ENCODE results near the gene CCDC88A.
"Not testable (repeated sequence)": the region's sequence is repeated elsewhere in the genome, so short reads cannot be mapped to it uniquely, and the experiment has no call there.

Gene CCDC88A

DNA sequence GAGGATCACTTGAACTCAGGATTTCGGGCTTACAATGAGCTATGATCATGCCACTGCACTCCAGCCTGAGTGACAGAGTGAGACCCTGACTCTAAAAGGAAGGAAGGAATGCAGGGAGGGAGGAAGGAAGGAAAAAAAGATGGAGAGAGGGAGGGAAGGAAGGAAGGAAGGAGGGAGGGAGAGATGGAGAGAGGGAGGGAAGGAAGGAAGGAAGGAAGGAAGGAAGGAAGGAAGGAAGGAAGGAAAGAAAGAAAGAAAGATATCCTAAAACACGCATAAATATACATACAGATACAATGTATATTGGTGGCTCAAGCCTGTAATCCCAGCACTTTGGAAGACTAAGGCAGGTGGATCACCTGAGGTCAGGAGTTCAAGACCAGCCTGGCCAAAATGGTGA lies 145.3 kb downstream of the CCDC88A start:
- not testable (repeated sequence) for H3K27ac Mint-ChIP-seq; H3K36me3 Mint-ChIP-seq (ENCODE audit: low read depth); H3K4me3 Mint-ChIP-seq; H3K9me3 Mint-ChIP-seq; DNase-seq; H3K27me3 Mint-ChIP-seq
- peaks cover 11% of the 10 kb centered on the region for H3K4me1 Mint-ChIP-seq (ENCODE audit: low read depth)

DNA sequence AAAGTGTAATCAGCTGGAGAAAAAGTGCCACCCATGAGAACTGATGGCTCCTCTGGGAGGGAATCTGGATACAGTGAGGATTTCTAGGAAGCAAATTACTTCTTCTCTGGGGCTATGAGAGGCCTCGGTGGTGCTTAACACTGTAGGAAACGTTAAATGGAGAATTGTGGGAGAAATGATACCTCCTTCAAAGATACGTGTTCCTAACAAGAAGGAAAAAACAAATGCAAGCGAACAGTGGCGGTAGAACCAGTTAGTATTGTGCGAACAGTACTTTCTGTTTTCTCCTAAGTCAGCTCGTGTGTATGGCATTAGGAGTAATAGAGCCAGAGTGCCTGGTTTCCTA lies 150.0 kb downstream of the CCDC88A start:
- no peak for DNase-seq
- Mint-ChIP-seq H3K36me3 (ENCODE audit: low read depth) (peaks cover 41% of the 10 kb centered on the region), H3K27me3 (no peaks in the 10 kb centered on the region), H3K4me1 (ENCODE audit: low read depth) (peaks cover 19% of the 10 kb centered on the region), H3K4me3 (peak overlapping the region; percentile 97), H3K27ac (peak overlapping the region; percentile 97), H3K9me3 (no peaks in the 10 kb centered on the region)

DNA sequence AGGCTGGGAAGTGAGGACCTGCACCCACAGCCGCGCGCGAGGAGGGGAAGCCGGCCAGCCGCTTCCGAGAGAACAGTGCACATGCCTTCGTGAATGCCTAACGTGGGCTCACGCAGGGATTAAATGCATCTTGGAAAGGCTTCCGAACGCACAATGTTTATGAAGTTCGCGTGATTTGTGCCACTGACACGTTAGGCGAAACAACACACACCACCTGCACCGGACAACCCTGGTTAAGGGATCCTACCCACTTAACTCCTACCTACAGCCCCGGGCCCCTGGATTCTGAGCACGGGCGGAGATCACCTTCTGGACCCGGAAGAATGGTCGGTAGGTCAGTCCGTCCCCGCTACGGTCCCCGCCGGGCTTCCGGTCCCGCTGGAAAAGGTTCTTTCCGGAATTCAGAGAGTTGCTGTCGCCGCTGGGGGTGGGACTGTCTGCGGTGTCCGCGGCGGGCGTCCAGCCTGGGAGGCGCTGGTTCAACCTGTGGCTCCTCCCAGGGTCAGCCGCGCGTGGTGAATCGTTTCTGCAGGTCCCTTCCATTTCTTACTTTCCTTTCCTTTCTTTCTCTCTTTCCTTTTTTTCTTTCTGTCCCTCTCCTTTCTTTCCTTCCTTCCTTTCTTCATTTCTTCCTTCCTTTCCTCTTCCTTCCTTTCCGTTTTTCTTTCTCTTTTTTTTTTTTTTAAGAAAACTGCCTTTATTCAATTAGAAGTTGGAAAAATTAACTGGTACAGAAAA lies 150.6 kb downstream of the CCDC88A start, which contains the start of gene MTIF2:
MTIF2 (minus strand) TSS at position 325 of the 738 bp plus-strand sequence. CDS start 5,373 bp downstream, outside the sequence.
- Mint-ChIP-seq H3K27me3 (no peaks in the 10 kb centered on the region), H3K4me3 (peak within 1 kb of the TSS; percentile 97), H3K36me3 (ENCODE audit: low read depth) (peaks cover 46% of the 10 kb centered on the region), H3K27ac (peak within 1 kb of the TSS; percentile 97), H3K9me3 (no peaks in the 10 kb centered on the region), H3K4me1 (ENCODE audit: low read depth) (peaks cover 19% of the 10 kb centered on the region)
- DNase-seq: peak; percentile 95

DNA sequence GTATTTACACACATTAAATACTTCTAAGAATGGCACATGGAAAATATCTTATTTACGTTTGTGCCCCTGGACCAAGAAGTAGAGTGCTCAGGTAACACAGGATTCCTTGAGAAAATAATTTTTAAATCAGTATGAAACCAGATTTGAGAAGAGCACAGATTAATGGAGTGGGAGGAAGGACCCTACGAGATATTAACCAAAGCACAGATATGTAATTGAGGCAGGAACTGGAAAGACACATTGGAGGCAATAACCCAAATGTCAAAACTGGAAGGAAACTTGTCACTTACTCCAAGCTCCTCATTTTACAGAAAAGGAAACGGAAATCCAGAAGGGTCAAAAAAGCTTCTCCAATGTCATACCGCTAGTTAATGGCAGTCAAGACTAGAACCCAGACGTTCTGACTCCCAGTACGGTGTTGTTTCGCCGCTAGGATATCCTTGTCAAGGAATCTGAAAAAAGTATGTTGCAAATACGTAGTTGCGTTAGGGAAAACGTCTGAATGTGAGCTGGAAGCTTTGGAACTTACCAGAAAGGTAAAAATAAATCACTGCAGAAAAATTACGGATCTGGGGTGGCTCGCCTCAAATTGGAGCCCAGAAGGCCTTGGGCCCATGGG lies 151.3 kb downstream of the CCDC88A start:
- Mint-ChIP-seq H3K36me3 (ENCODE audit: low read depth) (peaks cover 53% of the 10 kb centered on the region), H3K27ac (peak overlapping the region; percentile 97), H3K4me1 (ENCODE audit: low read depth) (peaks cover 19% of the 10 kb centered on the region), H3K4me3 (peak overlapping the region; percentile 97), H3K27me3 (no peaks in the 10 kb centered on the region), H3K9me3 (no peaks in the 10 kb centered on the region)
- DNase-seq: no peak

DNA sequence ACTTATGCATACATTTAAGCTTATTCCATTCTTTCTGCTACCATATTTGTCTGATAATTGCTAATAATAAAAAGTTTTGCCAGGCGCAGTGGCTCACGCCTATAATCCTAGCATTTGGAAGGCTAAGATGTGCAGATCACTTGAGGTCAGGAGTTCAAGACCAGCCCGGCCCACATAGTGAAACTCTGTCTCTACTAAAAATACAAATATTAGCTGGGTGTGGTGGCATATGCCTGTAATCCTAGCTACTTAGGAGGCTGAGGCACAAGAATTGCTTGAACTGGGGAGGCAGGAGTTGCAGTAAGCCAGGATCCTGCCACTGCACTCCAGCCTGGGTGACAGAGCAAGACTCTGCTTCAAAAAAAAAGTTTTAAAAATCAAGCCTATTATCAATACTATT lies 160.1 kb downstream of the CCDC88A start:
- peaks cover 83% of the 10 kb centered on the region for H3K36me3 Mint-ChIP-seq (ENCODE audit: low read depth)
- H3K4me1 Mint-ChIP-seq (ENCODE audit: low read depth); H3K9me3 Mint-ChIP-seq; DNase-seq; H3K27ac Mint-ChIP-seq; H3K4me3 Mint-ChIP-seq; H3K27me3 Mint-ChIP-seq: not testable (repeated sequence)

DNA sequence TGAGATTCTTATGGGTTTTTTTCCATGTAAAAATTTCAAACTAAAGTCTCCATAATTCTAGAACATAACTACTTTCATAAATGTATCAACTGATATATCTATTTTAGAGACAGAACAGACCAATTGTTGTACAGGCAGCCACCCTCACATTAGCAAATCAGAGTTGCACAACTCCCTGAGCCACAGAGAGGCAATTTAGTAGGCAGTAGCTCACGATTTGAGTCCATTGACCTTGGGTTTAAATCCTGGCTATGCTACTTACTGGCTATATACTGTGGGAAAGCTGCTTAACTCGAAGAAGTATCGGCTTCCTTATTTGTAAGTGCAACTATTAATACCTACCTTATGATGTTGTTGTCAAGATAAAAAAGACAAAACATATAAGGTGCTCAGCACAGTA lies 166.8 kb downstream of the CCDC88A start:
- Mint-ChIP-seq H3K4me3 (no peak overlapping the region), H3K36me3 (ENCODE audit: low read depth) (peaks cover 85% of the 10 kb centered on the region), H3K9me3 (no peaks in the 10 kb centered on the region), H3K27ac (no peak overlapping the region), H3K27me3 (no peaks in the 10 kb centered on the region), H3K4me1 (ENCODE audit: low read depth) (peaks cover 1% of the 10 kb centered on the region)
- no peak for DNase-seq

DNA sequence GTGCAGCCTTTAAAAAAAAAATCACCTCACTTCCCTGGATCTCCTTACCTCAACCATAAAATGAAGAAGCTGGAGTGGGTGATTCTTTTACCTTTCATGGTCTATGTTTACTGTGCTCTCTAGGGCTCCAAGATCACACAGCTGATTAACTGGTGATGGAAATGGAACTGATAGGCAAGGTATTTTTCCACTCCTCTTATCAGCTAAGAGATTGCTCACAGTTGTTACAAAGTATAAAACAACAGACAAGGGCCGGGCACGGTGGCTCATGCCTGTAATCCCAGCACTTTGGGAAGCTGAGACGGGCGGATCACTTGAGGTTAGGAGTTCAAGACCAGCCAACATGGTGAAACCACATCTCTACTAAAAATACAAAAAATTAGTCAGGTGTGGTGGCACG lies 172.6 kb downstream of the CCDC88A start:
- Mint-ChIP-seq H3K4me1 (ENCODE audit: low read depth) (peaks cover 1% of the 10 kb centered on the region), H3K36me3 (ENCODE audit: low read depth) (peaks cover 89% of the 10 kb centered on the region), H3K9me3 (no peaks in the 10 kb centered on the region), H3K4me3 (no peak overlapping the region), H3K27ac (peak overlapping the region; percentile 15), H3K27me3 (no peaks in the 10 kb centered on the region)
- DNase-seq: no peak

DNA sequence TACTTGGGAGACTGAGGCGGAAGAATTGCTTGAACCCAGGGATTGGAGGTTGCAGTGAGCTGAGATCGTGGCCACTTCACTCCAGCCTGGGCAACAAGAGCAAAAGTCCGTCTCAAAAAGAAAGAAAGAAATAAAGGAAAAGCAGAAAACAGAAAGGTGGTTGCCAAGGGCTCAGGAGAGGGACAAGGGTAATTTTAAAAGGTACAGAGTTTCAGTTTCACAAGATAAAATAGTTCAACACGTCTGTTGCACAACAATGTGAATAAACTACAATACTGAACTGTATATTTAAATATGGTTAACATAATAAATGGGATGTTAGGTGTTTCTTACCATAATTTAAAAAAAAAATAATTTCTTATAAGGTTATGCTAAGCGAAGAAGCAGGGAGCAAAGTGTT lies 174.2 kb downstream of the CCDC88A start:
- peaks cover 88% of the 10 kb centered on the region for H3K36me3 Mint-ChIP-seq (ENCODE audit: low read depth)
- no peaks in the 10 kb centered on the region for H3K27me3 Mint-ChIP-seq
- H3K27ac Mint-ChIP-seq: peak overlapping the region; percentile 52
- H3K4me3 Mint-ChIP-seq: no peak overlapping the region
- no peaks in the 10 kb centered on the region for H3K9me3 Mint-ChIP-seq
- H3K4me1 Mint-ChIP-seq (ENCODE audit: low read depth): no peaks in the 10 kb centered on the region
- no peak for DNase-seq

DNA sequence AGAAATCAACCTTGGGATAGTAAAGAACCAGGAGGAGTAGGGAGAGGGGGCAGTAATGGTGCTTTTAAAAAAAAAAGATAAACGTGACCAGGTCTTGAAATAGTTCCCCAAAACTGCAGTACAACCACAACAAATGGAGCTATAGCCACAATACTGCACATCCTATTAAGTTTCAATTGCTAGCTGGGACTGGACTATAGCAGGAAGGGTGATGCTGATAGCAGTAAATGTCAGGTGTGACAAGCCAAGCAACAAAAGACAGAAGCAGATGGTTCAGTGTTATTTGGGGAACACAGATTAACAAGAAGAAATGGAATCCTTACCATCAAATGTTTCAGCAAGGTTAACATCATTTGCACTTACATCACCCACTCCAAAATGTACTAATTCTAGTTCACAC lies 177.0 kb downstream of the CCDC88A start:
- Mint-ChIP-seq H3K4me3 (no peak overlapping the region), H3K36me3 (ENCODE audit: low read depth) (peaks cover 87% of the 10 kb centered on the region), H3K9me3 (no peaks in the 10 kb centered on the region), H3K27me3 (no peaks in the 10 kb centered on the region), H3K4me1 (ENCODE audit: low read depth) (peaks cover 4% of the 10 kb centered on the region), H3K27ac (peak overlapping the region; percentile 7)
- DNase-seq: no peak

DNA sequence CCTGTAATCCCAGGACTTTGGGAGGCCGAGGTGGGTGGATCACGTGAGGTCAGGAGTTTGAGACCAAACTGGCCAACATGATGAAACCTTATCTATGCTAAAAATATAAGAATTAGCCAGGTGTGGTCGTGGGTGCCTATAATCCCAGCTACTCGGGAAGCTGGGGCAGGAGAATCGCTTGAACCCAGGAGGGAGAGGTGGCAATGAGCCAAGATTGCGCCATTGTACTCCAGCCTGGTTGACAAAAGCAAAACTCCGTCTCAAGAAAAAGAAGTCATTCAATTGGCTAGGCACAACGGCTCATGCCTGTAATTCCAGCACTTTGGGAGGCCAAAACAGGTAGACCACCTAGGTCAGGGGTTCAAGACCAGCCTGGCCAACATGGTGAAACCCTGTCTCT lies 178.1 kb downstream of the CCDC88A start:
- H3K27me3 Mint-ChIP-seq; H3K9me3 Mint-ChIP-seq; DNase-seq; H3K4me1 Mint-ChIP-seq (ENCODE audit: low read depth); H3K4me3 Mint-ChIP-seq; H3K27ac Mint-ChIP-seq: not testable (repeated sequence)
- H3K36me3 Mint-ChIP-seq (ENCODE audit: low read depth): peaks cover 87% of the 10 kb centered on the region

DNA sequence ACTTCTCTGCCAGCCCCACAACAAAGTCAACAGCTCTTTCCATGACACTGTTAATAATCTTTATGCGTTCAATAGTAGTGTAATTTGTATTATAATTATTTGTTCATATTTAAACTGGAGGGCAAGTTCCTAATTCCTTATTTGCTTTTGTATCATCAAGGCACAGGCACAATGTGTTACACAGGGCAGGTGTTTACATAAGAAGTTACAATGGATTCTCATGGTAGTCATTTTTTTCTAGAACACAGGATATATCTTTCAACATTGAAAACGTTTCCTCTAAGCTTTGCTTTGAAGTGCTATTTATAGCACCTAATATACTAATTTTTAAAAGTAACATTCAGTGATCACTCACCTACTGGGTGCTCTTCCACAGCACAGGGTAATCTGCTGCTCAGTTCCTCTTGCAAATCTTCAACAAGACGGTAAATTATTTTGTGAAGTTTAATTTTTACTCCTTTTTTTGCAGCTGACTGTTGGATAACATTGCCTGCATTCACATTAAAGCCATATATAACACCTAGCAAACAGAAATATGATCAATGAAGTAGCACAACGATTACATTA lies 179.9 kb downstream of the CCDC88A start:
- no peak overlapping the region for H3K27ac Mint-ChIP-seq
- no peaks in the 10 kb centered on the region for H3K27me3 Mint-ChIP-seq
- H3K4me3 Mint-ChIP-seq: no peak overlapping the region
- peaks cover 91% of the 10 kb centered on the region for H3K36me3 Mint-ChIP-seq (ENCODE audit: low read depth)
- H3K4me1 Mint-ChIP-seq (ENCODE audit: low read depth): peaks cover 17% of the 10 kb centered on the region
- DNase-seq: no peak
- H3K9me3 Mint-ChIP-seq: no peaks in the 10 kb centered on the region
